GM23338 (cell line): ENCODE results near the gene TFCP2. TPM values are rescaled to one million over a fixed set of nuclear protein-coding genes. Genes with fewer than 3 reads are reported as not detected.

Experiments
- ATAC-seq: fragments of 200-7000 bp; cut with Tn5 transposase; 3 replicates; pipeline ENCODE4 v1.9.1; 2020
- DNase-seq: peaks from one replicate; pipeline ENCODE4 v3.0.0-alpha.2; 2015; ENCODE audit warnings: low spot score
- H2AFZ ChIP-seq: fragments of 200-600 bp; sonication (generic); 2 replicates; pipeline ENCODE4 v1.8.0; 2016; ENCODE audit warnings: antibody characterized with exemption, mild to moderate bottlenecking, moderate library complexity
- H3F3A ChIP-seq: fragments of 200-600 bp; sonication (generic); replicated peaks from 2 replicates; pipeline ENCODE4 v1.8.0; 2017; ENCODE audit warnings: antibody characterized with exemption, mixed run types, low read depth
- H3K27ac ChIP-seq: fragments of 200-600 bp; sonication (generic); 2 replicates; pipeline ENCODE4 v1.6.1; 2016; ENCODE audit warnings: low read depth
- H3K27me3 ChIP-seq: fragments of 200-600 bp; sonication (generic); 2 replicates; pipeline ENCODE4 v1.8.0; 2016; ENCODE audit warnings: mild to moderate bottlenecking, mixed run types, moderate library complexity; ENCODE audit not compliant: insufficient read depth
- H3K36me3 ChIP-seq: fragments of 200-600 bp; sonication (generic); 2 replicates; pipeline ENCODE4 v1.8.0; 2016; ENCODE audit warnings: mild to moderate bottlenecking; ENCODE audit not compliant: insufficient read depth
- H3K4me1 ChIP-seq: fragments of 200-600 bp; sonication (generic); 2 replicates; pipeline ENCODE4 v1.8.0; 2016; ENCODE audit warnings: mild to moderate bottlenecking, moderate library complexity; ENCODE audit not compliant: insufficient read depth
- H3K4me2 ChIP-seq: fragments of 200-600 bp; sonication (generic); 2 replicates; pipeline ENCODE4 v1.7.1; 2017; ENCODE audit warnings: mixed run types
- H3K4me3 ChIP-seq: fragments of 200-600 bp; sonication (generic); 2 replicates; pipeline ENCODE4 v1.6.1; 2016; ENCODE audit warnings: mixed run types
- H3K79me2 ChIP-seq: fragments of 200-600 bp; sonication (generic); replicated peaks from 2 replicates; pipeline ENCODE4 v1.8.0; 2017; ENCODE audit warnings: mild to moderate bottlenecking; ENCODE audit not compliant: insufficient read depth
- H3K9me2 ChIP-seq: fragments of 200-600 bp; sonication (generic); 2 replicates; pipeline ENCODE4 v1.8.0; 2017; ENCODE audit not compliant: insufficient read depth
- H4K20me1 ChIP-seq: fragments of 200-600 bp; sonication (generic); replicated peaks from 2 replicates; pipeline ENCODE4 v1.8.0; 2017; ENCODE audit warnings: mild to moderate bottlenecking; ENCODE audit not compliant: insufficient read depth
- H3K27ac Mint-ChIP-seq: 2 replicates; pipeline ENCODE4 v1.8.0; 2020; ENCODE audit warnings: inconsistent platforms, mild to moderate bottlenecking, moderate library complexity, mixed read lengths
- H3K27me3 Mint-ChIP-seq: 3 replicates; pipeline ENCODE4 v1.8.0; 2022; ENCODE audit warnings: low read depth, mild to moderate bottlenecking, moderate library complexity, mixed read lengths, inconsistent platforms; ENCODE audit not compliant: insufficient read depth, poor library complexity
- H3K36me3 Mint-ChIP-seq: 3 replicates; pipeline ENCODE4 v1.8.0; 2021; ENCODE audit warnings: low read depth, mild to moderate bottlenecking, inconsistent platforms, moderate library complexity, mixed read lengths
- H3K4me1 Mint-ChIP-seq: 3 replicates; pipeline ENCODE4 v1.8.0; 2020; ENCODE audit warnings: mild to moderate bottlenecking, inconsistent platforms, mixed read lengths
- H3K4me3 Mint-ChIP-seq: 3 replicates; pipeline ENCODE4 v1.8.0; 2021; ENCODE audit warnings: moderate library complexity, mild to moderate bottlenecking, inconsistent platforms, mixed read lengths
- H3K9me3 Mint-ChIP-seq: 3 replicates; pipeline ENCODE4 v1.8.0; 2020; ENCODE audit warnings: moderate library complexity, mild to moderate bottlenecking, inconsistent platforms, mixed read lengths
- CREB1 ChIP-seq: fragments of 250-450 bp; sonication (Bioruptor Pico); IDR thresholded peaks from 2 replicates; pipeline ENCODE4 v1.5.0; 2020; ENCODE audit warnings: low read depth, mild to moderate bottlenecking, moderate library complexity
- CTCF ChIP-seq, 2 experiments: fragments of 200-600 bp in 1 of 2; sonication (generic) in 1 of 2; conservative IDR thresholded peaks; 2 replicates each; pipeline versions ENCODE4 v1.5.1 to v1.6.1; 2016 to 2017; ENCODE audit warnings: antibody characterized with exemption in 2 of 2, low read depth in 2 of 2, mild to moderate bottlenecking in 2 of 2, moderate library complexity in 1 of 2
- ETS1 ChIP-seq: IDR thresholded peaks from 2 replicates; pipeline ENCODE4 v1.6.1; 2016; ENCODE audit warnings: antibody characterized with exemption
- EZH2 ChIP-seq: fragments of 200-600 bp; sonication (generic); IDR thresholded peaks from one replicate; pipeline ENCODE4 v1.8.0; 2017; ENCODE audit warnings: antibody characterized with exemption, mild to moderate bottlenecking, low read depth; ENCODE audit not compliant: unreplicated experiment
- EZH2phosphoT487 ChIP-seq: fragments of 200-600 bp; sonication (generic); IDR thresholded peaks from one replicate; pipeline ENCODE4 v1.8.1; 2018; ENCODE audit warnings: antibody characterized with exemption; ENCODE audit not compliant: unreplicated experiment
- JUNB ChIP-seq: IDR thresholded peaks from one replicate; pipeline ENCODE4 v1.6.1; 2016; ENCODE audit warnings: antibody characterized with exemption; ENCODE audit not compliant: unreplicated experiment
- NANOG ChIP-seq: IDR thresholded peaks from 2 replicates; pipeline ENCODE4 v1.6.1; 2016; ENCODE audit warnings: antibody characterized with exemption, borderline replicate concordance
- POLR2AphosphoS5 ChIP-seq: IDR thresholded peaks from 2 replicates; pipeline ENCODE4 v1.6.1; 2016; ENCODE audit warnings: antibody characterized with exemption, low read depth
- REST ChIP-seq: IDR thresholded peaks from one replicate; pipeline ENCODE4 v1.6.1; 2018; ENCODE audit warnings: antibody characterized with exemption; ENCODE audit not compliant: unreplicated experiment
- STAT1 ChIP-seq: IDR thresholded peaks from one replicate; pipeline ENCODE4 v1.6.1; 2016; ENCODE audit warnings: antibody characterized with exemption; ENCODE audit not compliant: unreplicated experiment
- ZNF114 ChIP-seq: fragments of 250-450 bp; sonication (Bioruptor Pico); IDR thresholded peaks from 2 replicates; pipeline ENCODE4 v1.5.0; 2020; ENCODE audit warnings: mild to moderate bottlenecking, moderate library complexity
- polyA plus RNA-seq: library from polyadenylated mRNA; unstranded; fragments of >200 nt; fragmentation: Nextera tagmentation; extraction: Ambion mirVana; gene quantifications from 2 replicates; pipeline ENCODE4 v1.2.1, GENCODE V29; 2016
- total RNA-seq: library from RNA; depleted of rRNA; stranded (reverse); fragments of >200 nt; shearing (Covaris generic); gene quantifications from 2 replicates; pipeline ENCODE4 v1.2.3, GENCODE V29; 2014

Gene TFCP2
- total and polyA plus RNA-seq, 2 experiments from 2014 or later = 15.2 to 30.5 TPM

GRCh38 chr12:51216642-51217041 lies 43.7 kb upstream of the TFCP2 start (continued):
- TF ChIP-seq NANOG (no peak), ETS1 (no peak), ZNF114 (CRISPR knock-in tag) (no peak), JUNB (no peak), CREB1 (no peak), STAT1 (no peak), EZH2 (no peak), CTCF (conservative IDR thresholded peaks at IDR 0.05; ENCODE audit: low read depth in 2 of 2) (no peak), POLR2AphosphoS5 (no peak)

GRCh38 chr12:51214895-51215294 lies 42.0 kb upstream of the TFCP2 start:
- Mint-ChIP-seq H3K27me3 (peaks cover 2% of the 10 kb centered on the region), H3K27ac (no peak overlapping the region), H3K36me3 (no peaks in the 10 kb centered on the region), H3K4me3 (no peak overlapping the region), H3K9me3 (no peaks in the 10 kb centered on the region), H3K4me1 (peaks cover 17% of the 10 kb centered on the region)
- Histone ChIP-seq H3K36me3 (no peaks in the 10 kb centered on the region), H3K4me2 (no peak overlapping the region), H3K79me2 (peaks cover 10% of the 10 kb centered on the region; the same call in 1 of the 2 replicates), H4K20me1 (no peaks in the 10 kb centered on the region), H3K27ac (no peak overlapping the region), H2AFZ (no peak overlapping the region), H3F3A (peaks cover 18% of the 10 kb centered on the region; the same call in 1 of the 2 replicates), H3K4me3 (no peak overlapping the region), H3K27me3 (no peaks in the 10 kb centered on the region), H3K4me1 (peaks cover 22% of the 10 kb centered on the region), H3K9me2 (no peaks in the 10 kb centered on the region)
- DNase-seq (no peak), ATAC-seq (no peak)
- TF ChIP-seq CREB1 (no peak), EZH2 (no peak), REST (no peak), NANOG (no peak), JUNB (no peak), EZH2phosphoT487 (no peak), ETS1 (no peak)
